GM23338 (cell line): ENCODE measurements around the gene TMEM134.

Source experiments
- CREB1 ChIP-seq: fragments of 250-450 bp; sonication (Bioruptor Pico); IDR thresholded peaks from 2 replicates; pipeline ENCODE4 v1.5.0; 2020; ENCODE audit warnings: low read depth, mild to moderate bottlenecking, moderate library complexity
- EZH2 ChIP-seq: fragments of 200-600 bp; sonication (generic); IDR thresholded peaks from one replicate; pipeline ENCODE4 v1.8.0; 2017; ENCODE audit warnings: antibody characterized with exemption, mild to moderate bottlenecking, low read depth; ENCODE audit not compliant: unreplicated experiment
- EZH2phosphoT487 ChIP-seq: fragments of 200-600 bp; sonication (generic); IDR thresholded peaks from one replicate; pipeline ENCODE4 v1.8.1; 2018; ENCODE audit warnings: antibody characterized with exemption; ENCODE audit not compliant: unreplicated experiment
- JUNB ChIP-seq: IDR thresholded peaks from one replicate; pipeline ENCODE4 v1.6.1; 2016; ENCODE audit warnings: antibody characterized with exemption; ENCODE audit not compliant: unreplicated experiment
- NANOG ChIP-seq: IDR thresholded peaks from 2 replicates; pipeline ENCODE4 v1.6.1; 2016; ENCODE audit warnings: antibody characterized with exemption, borderline replicate concordance
- POLR2AphosphoS5 ChIP-seq: IDR thresholded peaks from 2 replicates; pipeline ENCODE4 v1.6.1; 2016; ENCODE audit warnings: antibody characterized with exemption, low read depth
- TF ChIP-seq, protein P1 (sequence below), 2 experiments: fragments of 200-600 bp in 1 of 2; sonication (generic) in 1 of 2; conservative IDR thresholded peaks; 2 replicates each; pipeline versions ENCODE4 v1.5.1 to v1.6.1; 2016 to 2017; ENCODE audit warnings: antibody characterized with exemption in 2 of 2, low read depth in 2 of 2, mild to moderate bottlenecking in 2 of 2, moderate library complexity in 1 of 2
- TF ChIP-seq, protein P2 (sequence below): IDR thresholded peaks from one replicate; pipeline ENCODE4 v1.6.1; 2018; ENCODE audit warnings: antibody characterized with exemption; ENCODE audit not compliant: unreplicated experiment

DNA sequence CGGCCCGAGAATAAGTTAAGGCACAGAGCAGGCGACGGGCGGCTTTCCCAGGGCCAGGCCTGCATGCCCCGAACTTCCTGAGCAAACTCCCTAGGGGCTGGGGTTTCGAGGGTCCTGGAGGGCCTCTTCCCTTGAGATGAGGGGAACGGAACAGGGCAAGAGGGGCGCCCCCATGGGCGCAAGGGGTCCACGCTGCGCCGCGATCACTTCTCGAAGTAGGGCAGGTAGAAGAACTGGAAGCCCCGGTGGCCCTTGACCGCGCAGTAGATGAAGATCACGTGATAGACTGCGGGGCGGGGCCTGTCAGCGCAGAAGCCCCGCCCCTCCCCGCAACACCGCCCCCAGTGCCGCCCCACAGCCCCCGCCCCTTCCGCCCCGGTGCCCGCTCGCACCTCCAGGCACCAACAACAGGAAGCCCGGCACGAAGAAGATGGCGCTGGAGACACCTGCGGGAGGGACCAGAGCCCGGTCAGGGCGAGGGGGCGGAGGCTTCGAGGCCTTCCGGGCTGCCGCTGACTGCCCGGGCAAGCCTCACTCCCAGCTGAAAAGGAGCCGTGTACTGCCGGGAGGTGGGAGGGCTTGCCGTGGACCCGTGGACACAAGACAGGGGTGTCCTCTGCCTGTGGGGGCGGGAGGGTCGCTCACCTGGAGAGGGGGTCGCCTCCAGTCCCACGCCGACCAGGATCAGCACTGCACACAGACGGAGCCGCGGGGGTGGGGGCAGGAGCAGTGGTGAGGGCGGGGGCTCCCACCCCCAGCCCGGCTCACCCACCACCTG is 4.5 kb downstream of the TMEM134 start:
- TF ChIP-seq, protein P1, sequence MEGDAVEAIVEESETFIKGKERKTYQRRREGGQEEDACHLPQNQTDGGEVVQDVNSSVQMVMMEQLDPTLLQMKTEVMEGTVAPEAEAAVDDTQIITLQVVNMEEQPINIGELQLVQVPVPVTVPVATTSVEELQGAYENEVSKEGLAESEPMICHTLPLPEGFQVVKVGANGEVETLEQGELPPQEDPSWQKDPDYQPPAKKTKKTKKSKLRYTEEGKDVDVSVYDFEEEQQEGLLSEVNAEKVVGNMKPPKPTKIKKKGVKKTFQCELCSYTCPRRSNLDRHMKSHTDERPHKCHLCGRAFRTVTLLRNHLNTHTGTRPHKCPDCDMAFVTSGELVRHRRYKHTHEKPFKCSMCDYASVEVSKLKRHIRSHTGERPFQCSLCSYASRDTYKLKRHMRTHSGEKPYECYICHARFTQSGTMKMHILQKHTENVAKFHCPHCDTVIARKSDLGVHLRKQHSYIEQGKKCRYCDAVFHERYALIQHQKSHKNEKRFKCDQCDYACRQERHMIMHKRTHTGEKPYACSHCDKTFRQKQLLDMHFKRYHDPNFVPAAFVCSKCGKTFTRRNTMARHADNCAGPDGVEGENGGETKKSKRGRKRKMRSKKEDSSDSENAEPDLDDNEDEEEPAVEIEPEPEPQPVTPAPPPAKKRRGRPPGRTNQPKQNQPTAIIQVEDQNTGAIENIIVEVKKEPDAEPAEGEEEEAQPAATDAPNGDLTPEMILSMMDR (conservative IDR thresholded peaks at IDR 0.05; ENCODE audit: low read depth in 2 of 2) = no peak
- TF ChIP-seq EZH2phosphoT487 (no peak), POLR2AphosphoS5 (peak; percentile 93), CREB1 (no peak), EZH2 (no peak), NANOG (no peak), JUNB (no peak)
- TF ChIP-seq, protein P2, sequence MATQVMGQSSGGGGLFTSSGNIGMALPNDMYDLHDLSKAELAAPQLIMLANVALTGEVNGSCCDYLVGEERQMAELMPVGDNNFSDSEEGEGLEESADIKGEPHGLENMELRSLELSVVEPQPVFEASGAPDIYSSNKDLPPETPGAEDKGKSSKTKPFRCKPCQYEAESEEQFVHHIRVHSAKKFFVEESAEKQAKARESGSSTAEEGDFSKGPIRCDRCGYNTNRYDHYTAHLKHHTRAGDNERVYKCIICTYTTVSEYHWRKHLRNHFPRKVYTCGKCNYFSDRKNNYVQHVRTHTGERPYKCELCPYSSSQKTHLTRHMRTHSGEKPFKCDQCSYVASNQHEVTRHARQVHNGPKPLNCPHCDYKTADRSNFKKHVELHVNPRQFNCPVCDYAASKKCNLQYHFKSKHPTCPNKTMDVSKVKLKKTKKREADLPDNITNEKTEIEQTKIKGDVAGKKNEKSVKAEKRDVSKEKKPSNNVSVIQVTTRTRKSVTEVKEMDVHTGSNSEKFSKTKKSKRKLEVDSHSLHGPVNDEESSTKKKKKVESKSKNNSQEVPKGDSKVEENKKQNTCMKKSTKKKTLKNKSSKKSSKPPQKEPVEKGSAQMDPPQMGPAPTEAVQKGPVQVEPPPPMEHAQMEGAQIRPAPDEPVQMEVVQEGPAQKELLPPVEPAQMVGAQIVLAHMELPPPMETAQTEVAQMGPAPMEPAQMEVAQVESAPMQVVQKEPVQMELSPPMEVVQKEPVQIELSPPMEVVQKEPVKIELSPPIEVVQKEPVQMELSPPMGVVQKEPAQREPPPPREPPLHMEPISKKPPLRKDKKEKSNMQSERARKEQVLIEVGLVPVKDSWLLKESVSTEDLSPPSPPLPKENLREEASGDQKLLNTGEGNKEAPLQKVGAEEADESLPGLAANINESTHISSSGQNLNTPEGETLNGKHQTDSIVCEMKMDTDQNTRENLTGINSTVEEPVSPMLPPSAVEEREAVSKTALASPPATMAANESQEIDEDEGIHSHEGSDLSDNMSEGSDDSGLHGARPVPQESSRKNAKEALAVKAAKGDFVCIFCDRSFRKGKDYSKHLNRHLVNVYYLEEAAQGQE = no peak
